Fibroblast of skin of scalp (primary cell): ENCODE data around the gene RETREG2.

Experiments used
- DNase-seq: peaks from one replicate; pipeline ENCODE4 v3.0.0-alpha.2; 2013

RETREG2 gene

DNA sequence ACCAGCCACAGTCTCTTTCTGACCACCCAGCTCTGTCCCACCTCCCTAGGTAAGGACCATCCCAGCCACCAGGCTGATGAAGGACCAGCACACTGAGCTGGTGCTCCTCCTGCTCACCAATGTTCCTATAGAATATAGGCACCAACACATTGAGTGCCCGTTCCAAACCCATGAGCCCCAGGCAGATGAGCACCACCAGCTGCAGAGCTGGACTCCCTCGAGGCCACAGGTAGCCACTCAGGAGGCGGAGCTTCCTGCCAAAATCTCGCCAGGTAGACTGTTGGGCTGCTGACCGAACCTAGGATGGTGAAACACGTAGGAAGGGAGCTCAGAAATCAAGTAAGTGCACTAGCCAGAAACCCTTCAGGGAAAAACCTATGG, 38.5 kb downstream of the RETREG2 start:
- DNase-seq = no peak

DNA sequence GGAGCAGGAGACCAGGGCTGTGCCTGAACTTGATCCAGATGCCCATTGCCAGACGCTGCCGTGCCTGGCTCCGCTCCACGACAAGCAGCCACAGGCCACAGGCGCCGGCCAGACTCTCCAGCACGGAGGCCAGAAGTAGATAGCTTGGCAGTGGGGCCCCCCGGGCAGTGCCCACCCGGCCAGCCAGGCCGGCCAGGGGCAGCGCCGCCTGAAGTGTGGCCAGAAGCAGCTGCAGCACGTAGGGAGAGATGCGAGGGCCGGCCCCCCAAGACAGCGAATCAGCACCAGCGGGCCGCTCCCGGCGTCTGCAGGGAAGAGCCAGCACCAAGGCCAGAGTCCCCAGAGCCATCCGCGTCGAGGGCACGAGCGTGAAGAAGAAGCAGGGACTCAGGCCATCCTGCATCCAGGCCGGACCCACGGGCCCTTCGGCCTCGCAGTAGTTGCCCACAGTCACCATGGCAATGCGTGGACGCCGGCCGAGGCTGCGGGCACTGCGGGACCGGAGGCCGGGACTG, 40.2 kb downstream of the RETREG2 start:
- DNase-seq = peak; percentile 80

DNA sequence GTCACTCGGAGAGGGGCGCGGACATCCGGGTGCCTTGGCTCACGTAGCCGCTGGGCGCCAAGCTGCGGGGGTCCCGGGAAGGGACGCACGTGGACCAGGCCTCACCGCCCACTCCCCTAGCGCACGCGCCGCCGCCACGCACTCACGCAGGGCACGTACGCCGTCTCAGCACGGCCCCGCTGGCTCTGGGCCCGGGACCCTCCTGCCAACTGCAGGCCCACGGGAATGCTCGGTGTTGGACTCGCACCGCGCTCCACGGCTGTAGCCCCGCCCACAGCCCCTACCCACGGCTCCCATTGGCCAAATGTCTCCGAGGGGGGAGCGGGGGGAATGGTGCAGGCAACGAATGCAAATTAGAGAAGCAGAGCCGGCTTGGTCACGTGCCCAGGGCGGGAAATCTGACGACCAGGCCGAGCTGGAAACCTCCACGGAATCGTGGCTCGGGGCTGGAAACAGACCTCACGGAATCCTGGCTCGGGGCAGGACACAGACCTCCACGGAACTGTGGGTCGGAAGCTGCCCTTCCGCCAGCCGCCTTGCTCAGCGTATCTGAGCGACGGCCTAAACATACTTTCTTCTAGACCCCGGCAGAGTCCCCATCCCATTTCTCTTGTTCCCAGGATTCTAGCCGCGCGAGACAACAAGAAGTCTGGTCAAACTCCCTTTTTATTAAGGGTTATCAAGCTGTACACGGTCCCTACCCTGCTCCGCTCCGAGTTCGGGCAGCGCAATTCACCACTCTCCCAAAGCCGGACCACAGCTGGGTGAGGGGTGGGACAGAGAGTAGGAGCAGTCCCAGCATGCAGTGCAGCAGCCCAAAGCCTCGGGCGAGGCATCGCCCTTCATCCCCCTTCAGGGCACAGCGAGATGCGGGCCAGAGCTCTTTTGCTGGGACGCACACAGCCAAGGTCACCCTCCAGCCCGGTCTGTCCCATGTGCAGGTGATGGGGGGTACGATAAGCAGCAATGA, 40.9 kb downstream of the RETREG2 start, which contains the start of gene ABCB6:
TSS of gene ABCB6 (minus strand) at position 227 of the 970 bp plus-strand sequence. CDS start 285 bp downstream, outside the sequence.
- peak; percentile 97 for DNase-seq

DNA sequence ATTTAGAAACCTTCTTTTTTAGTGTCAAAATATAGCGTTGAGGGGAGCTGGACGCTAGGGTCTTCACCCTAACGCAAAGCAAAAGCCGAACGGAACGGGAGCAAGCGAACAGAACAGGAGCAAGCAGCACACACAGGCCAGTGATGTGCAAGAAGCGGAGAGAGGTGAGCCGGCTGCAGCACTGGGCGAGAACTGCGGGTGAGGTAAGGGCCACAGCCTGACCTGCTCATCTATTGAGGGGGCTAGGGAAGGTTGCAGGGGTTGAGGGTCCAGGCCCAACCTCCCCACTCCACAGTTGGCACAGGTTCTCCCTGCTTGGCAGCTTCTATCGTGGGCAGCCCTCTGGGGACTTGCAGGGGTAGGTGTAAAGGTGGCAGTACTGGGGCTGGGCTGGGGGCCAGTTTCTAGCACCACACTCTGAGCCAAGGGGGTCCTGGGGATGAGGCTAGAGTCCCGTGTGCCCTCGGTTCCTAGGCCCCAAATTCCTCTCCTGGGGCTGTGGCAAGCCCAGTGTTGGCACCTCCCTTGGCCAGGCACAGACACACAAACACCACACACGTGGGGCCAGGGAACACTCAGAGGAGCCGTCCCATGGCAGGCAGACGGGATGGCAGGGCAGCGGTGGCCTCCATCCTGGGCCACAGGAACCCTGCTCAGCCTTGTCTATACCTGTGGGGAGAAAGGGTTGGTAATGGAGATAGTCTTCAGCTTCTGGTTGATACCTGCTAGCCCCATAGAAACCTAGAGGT, 41.9 kb downstream of the RETREG2 start:
- DNase-seq = no peak

DNA sequence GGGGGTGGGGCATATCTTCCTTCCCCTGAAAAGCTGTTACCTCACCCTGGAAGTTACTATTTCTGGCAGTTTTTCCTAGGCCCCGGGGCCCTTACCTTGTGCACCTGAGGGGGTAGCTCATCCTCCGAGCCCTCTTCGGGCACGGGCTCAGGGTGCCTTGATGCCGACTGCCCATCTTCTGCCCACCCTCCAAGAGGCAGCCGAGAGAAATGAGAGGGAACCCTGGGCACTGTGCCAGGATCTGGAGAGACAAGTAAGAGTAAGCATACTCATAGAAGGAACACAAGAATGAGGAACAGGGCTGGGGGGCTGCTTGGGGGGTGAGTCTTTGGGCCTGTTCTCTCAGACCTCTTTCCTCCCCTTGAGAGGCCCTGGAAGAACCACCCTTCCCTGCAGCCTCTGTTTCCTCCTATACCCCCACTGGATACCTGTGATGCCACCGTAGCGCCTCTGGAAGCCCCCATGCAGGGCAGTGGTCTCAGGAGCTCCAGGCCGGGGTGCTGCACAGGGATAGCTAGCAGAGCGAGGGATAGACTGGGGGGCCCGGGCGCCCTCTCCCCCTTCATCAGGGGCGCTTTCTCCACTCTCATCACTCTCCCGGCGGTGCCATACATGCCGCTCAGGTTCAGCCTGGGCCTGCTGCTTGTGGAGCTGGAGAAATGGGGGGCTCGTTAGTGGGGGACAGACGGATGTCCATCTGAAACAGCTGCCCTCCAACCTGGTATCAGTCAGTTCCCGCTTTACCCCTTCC, 42.8 kb downstream of the RETREG2 start:
- DNase-seq = no peak

DNA sequence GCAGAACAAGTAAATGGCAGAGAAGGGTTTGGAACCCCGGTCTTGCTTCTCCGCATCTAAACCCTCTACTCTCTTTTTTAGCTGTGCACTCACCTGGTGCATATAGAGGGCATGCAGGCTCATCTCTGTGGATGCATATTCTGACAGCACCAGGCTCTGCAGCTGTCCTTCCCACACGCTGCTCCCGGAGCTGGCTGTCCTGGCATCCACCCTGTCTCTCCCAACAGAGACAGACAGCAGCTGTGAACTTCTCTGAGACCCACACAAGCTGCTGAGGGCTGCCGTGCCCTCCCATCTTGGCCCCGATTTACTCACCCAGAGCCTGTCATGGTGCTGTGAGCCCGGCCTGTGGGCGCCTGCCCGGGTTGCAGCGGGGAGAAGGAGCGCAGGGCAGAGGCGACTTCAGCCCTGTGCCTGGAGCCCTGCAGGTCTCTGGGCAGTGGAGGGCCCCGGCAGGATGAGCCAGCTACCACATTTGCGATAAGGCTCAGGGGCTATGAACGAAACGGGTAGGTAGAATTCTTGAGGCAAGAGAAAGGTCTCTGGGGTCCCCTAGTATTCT, 44.0 kb downstream of the RETREG2 start:
- DNase-seq = no peak

DNA sequence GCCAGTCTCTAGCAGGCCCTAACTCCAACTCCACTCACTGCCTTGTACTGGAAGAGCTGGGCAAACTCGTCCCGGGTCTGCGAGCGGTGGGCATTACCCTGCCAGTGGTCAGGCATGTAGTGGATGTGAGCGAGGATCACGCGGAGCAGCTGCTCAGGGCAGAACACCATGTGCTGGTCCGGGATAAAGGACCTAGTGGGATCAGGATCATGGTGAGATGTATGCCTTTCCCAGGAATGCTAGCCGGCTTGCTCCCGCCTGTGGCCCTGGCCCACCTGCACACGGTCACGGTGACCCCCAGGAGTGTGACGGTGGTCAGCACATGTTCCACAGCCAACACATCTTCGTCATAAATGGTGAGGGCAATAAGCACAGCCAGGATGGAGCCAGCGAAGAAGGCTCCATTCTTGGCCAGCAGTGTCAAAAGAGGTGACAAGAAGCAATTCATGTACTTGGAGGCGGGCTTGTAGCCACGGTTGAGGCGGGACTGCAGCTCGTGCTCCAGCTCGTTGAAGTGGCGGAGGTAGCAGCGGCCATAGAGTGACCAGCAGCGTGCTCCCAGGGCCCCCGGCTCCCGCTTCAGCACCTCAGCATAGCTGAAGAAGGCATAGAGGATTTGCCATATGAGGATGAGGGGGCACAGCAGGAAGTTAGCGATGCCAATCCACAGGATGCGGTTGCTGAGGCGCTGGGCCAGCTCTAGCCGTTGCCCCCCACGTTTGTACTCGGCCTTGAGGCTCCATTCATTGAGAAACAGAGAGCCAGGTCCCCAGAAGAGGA, 45.9 kb downstream of the RETREG2 start:
- DNase-seq = no peak

DNA sequence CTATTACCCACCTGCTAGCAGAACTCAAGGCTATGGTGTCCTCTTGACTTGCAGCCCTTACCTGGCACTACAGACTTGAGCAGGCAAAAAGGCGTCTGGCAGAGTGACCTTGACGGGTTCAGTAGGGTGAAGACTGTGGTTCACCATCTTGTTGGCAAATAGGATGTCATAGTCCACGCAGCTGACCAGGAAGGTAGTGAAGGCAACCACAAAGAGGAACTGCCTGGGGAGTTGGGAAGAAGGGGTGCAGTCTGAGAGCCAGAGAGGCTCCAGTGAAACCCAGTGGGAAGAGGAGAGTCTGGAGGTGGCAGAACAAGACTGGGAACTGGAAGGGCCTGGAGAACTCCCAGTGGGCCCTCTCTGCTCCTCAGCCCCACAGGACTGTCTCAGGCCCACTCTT, 47.3 kb downstream of the RETREG2 start:
- DNase-seq = no peak

DNA sequence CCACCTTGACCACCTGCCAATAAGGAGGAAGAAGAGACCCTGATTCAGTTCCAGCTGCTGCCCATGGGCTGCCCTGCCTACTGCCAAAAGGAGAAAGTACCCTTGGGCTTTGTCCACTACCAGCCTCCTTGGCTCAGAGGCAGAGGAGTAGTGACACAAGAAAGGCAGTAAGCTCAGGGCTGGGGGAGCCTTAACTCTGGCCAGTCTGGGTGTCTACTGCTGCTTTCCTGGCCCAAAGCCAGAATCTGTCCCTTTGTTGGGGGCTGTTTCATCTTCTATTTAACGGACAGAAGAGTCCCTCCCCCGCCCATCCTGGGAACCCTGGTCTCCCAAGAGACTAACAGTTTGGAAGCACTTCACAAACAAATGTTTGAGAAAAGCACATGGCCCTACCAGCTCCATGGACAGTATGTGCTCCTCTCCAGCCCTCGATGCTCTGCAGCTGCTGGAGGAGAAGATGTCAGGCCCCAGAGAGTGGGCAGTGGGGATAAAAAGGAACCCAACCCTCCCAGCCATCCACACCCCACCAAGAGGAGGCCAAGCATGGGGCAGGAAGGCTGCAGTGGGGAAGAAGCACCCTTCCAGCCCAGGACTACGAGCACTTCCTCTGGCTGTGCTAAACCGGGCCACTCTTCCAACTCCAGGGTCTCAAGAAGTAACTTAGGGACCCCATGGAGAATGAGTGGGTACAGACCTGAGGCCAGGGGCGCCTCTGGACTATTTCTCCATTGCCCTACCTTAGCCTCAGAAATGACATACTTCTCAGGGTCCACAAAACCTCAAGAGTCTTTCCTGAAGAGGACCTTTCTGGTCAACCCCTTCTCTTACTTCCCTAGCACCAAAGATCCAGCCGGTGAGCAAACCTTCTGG, 50.2 kb downstream of the RETREG2 start:
- no peak for DNase-seq

DNA sequence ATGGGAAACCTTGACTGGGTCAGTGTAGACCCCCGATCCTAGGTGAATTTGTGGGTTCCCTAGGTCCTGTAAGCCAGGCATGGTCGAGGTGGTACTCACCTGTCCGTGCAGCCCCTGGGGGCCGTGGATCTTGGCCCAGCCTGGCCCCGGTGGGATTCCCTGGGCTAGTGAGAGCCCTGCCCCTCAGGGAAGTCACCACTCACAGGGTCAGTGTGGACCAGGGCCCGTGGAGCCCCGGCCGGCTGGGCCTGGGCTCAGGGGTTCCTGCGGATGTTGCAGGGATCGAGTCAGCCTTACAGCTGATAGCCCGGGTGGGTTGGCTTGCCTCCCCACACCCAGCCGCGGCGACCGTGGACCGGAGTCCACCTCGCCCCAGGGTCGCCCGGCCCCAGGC, 50.8 kb downstream of the RETREG2 start:
- no peak for DNase-seq

DNA sequence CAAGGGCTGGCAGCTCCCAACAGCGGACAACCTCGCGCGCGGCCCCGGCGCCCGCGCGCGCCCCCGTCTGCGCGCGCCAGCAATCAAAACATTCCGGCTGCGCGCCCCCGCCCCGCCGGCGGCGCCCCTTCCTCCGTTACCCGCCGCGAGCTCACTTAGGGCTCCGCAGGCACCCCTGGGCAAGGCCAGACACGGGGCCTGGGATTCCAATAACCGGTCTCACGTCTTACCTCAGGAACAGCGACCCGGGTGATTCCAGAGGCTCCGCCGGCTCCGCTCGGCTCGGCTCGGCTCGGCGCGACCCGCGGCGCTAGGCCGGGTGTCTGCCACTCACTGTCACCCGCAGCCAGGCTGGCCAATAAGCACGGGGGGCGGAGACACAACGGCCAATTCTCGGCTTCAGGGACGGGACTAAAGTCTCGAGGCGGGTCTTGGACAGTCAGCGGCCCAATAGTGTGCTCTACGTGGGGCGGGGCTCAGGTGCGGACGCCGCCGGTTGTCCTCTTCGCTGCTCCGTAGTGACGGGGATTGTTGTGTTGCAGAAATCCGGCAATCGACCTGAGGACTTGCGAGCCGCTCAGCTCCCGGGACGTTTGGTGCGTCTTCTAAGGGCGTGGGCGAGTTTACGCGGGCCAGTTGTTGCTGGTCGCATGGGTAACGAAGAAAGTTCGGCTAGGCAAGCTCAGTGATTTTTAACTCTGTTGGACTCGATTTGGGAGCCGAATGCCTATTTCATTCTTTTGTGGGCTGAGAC, 51.4 kb downstream of the RETREG2 start, which contains the start of the genes ANKZF1 and ATG9A:
TSS of gene ANKZF1 (plus strand) at position 502 of the 754 bp plus-strand sequence. CDS start 452 bp downstream, outside the sequence.
TSS of gene ATG9A (minus strand) at position 332 of the 754 bp plus-strand sequence. CDS start 1,612 bp downstream, outside the sequence.
- DNase-seq = peak; percentile 99

DNA sequence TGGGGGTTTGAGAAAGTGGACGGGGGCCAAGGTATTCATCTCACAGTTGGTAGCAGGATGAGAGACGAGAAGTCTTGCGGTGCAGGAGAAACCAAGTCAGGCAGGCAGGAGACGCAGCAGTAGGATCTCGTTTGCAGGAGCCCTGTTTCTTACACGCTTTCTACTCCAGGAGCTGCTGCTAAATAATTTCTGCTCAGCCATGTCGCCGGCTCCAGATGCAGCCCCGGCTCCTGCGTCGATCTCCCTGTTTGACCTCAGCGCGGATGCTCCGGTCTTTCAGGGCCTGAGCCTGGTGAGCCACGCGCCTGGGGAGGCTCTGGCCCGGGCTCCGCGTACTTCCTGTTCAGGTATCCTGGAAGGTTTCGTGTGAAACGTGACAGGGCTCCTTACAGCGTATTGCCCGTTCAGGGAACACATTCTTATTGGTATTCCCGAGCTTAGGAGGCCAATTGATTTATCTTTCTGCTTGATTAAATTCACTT, 52.0 kb downstream of the RETREG2 start:
- DNase-seq = peak; percentile 65

DNA sequence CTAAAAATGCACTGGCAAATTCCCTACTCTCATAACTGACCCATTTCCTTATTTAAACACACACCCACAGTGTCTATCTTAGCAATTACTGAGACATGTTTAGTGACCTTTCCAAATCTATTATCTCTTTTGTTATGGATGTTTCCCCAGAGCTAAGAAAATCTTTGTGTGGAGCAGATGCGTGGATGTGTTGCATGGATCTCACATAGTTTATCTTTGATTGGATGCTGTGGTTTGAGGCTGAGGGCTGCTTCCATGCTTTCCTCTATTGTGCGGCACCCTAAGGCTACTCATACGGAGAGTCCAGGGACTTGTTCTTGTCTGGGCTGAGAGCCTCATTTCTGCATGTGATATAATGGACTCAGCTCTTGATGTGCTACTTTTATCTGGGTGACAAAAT, 56.3 kb downstream of the RETREG2 start:
- DNase-seq = no peak
